ENCODE results near the gene REXO4. TPM values are rescaled to one million over a fixed set of nuclear protein-coding genes. Genes with fewer than 3 reads are reported as not detected.
"Not testable (repeated sequence)": the region's sequence is repeated elsewhere in the genome, so short reads cannot be mapped to it uniquely, and the experiment has no call there.

REXO4 gene
- total and polyA plus RNA-seq, 5 donors: 10.5 to 16.3 (median 14.6) TPM

DNA sequence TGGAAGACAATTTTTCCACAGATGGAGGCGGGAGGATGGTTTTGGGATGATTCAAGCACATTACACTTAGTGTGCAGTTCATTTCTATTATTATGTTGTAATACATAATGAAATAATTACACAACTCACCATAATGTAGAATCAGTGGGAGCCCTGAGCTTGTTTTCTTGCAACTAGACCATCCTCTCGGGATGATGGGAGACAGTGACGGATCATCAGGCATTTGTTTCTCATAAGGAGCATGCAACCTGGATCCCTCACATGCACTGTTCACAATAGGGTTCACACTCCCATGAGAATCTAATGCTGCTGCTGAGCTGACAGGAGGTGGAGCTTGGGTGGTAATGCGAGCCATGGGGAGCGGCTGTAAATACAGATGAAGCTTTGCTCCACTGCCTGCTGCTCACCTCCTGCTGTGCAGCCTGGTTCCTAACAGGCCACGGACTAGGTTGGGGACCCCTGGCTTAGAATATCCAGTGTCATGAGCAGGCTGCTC is 40.0 kb downstream of the REXO4 start:
- no peaks in the 10 kb centered on the region for H3K9me3 ChIP-seq (ENCODE audit: control insufficient read depth, low read length)
- intact Hi-C loops (cut with DNase I): no loop called here
- no peak for ATAC-seq
- H3K4me1 ChIP-seq (ENCODE audit: control insufficient read depth, insufficient read depth, low read length): peaks cover 4% of the 10 kb centered on the region
- H3K4me3 ChIP-seq (ENCODE audit: low read length): no peak overlapping the region
- H3K27ac ChIP-seq (ENCODE audit: low read length): no peak overlapping the region
- WGBS: 76% methylated on average over 6 of the region's 6 CpGs
- H3K27me3 ChIP-seq (ENCODE audit: control insufficient read depth, insufficient read depth): no peaks in the 10 kb centered on the region
- DNase-seq: no peak

DNA sequence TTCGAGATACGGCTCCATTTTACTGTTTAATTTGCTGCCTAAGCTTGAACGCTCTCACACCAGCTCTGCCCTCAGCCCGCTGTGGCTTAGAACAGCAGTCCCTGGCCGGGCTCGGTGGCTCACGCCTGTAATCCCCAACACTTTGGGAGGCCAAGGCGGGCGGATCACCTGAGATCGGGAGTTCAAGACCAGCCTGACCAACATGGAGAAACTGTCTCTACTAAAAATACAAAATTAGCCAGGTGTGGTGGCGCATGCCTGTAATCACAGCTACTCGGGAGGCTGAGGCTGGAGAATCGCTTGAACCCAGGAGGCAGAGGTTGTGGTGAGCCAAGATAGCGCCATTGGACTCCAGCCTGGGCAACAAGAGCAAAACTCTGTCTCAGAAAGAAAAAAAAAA is 40.5 kb downstream of the REXO4 start:
- ATAC-seq; H3K4me3 ChIP-seq (ENCODE audit: low read length); intact Hi-C loops (cut with DNase I); H3K27ac ChIP-seq (ENCODE audit: low read length); H3K9me3 ChIP-seq (ENCODE audit: control insufficient read depth, low read length); H3K4me1 ChIP-seq (ENCODE audit: control insufficient read depth, insufficient read depth, low read length); DNase-seq; H3K27me3 ChIP-seq (ENCODE audit: control insufficient read depth, insufficient read depth): not testable (repeated sequence)
- 93% methylated on average over 14 of the region's 14 CpGs for WGBS

- under 1% methylated on average over 120 of the region's 120 CpGs for WGBS
- H3K4me1 ChIP-seq (ENCODE audit: control insufficient read depth, insufficient read depth, low read length): peaks cover 15% of the 10 kb centered on the region
- DNase-seq (peak; percentile 96 to 99 (median 99)), ATAC-seq (peak; percentile 97 to 98)
- no peaks in the 10 kb centered on the region for H3K27me3 ChIP-seq (ENCODE audit: control insufficient read depth, insufficient read depth)
- intact Hi-C loops (cut with DNase I): no loop called here
- H3K4me3 ChIP-seq (ENCODE audit: low read length): peak within 1 kb of the TSS; percentile 97
- H3K9me3 ChIP-seq (ENCODE audit: control insufficient read depth, low read length): no peaks in the 10 kb centered on the region
- H3K27ac ChIP-seq (ENCODE audit: low read length): peak within 1 kb of the TSS; percentile 77
Observed at GRCh38 chr9:133375724-133376654, 41.8 kb downstream of the REXO4 start, which contains the start of the genes STKLD1 and SURF4. Gene STKLD1, plus strand, starts transcription at chr9:133376366. Its CDS starts 108 bp downstream, at chr9:133376474. Gene SURF4, minus strand, starts transcription at chr9:133376060. Its CDS starts 91 bp downstream, at chr9:133375969.

DNA sequence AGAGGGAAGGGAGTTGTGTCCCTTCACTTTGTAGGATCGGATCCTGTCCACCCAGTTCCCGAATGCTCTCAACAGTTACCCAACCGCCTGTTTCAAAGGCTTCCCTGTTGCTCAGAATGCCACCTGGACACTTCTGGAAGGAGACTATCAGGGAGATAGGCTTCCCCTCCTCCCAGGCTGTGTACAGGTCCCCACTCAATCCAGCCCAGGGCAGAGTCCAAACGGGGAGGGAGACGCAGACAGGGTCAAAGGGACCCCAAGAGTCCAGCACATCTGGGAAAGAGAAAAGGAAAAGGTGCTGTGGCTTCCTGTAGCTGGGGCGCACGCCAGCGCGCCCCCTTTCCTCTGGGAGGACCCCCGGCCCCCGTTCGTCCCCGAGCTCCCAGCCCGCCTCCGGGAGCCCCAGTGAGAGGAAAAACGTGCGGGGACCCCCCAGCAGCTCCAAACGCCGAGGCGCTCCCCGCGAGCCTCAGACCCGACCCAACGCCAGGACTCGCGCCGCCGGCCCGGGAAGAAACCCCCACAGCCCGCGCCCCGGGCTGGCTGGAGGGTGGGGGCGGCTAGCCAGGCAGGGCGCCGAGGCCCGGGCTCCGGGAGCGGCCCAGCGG is 42.6 kb downstream of the REXO4 start:
- peak in 1 of 2 donors; percentile 2 for ATAC-seq
- WGBS: under 1% methylated on average over 39 of the region's 39 CpGs
- Histone ChIP-seq H3K4me3 (ENCODE audit: low read length) (peak overlapping the region; percentile 97), H3K27ac (ENCODE audit: low read length) (peak overlapping the region; percentile 77), H3K9me3 (ENCODE audit: control insufficient read depth, low read length) (no peaks in the 10 kb centered on the region), H3K4me1 (ENCODE audit: control insufficient read depth, insufficient read depth, low read length) (peaks cover 19% of the 10 kb centered on the region), H3K27me3 (ENCODE audit: control insufficient read depth, insufficient read depth) (no peaks in the 10 kb centered on the region)
- DNase-seq: peak in 2 of 3 donors; percentile 45 to 66
- intact Hi-C loops (cut with DNase I): no loop called here

DNA sequence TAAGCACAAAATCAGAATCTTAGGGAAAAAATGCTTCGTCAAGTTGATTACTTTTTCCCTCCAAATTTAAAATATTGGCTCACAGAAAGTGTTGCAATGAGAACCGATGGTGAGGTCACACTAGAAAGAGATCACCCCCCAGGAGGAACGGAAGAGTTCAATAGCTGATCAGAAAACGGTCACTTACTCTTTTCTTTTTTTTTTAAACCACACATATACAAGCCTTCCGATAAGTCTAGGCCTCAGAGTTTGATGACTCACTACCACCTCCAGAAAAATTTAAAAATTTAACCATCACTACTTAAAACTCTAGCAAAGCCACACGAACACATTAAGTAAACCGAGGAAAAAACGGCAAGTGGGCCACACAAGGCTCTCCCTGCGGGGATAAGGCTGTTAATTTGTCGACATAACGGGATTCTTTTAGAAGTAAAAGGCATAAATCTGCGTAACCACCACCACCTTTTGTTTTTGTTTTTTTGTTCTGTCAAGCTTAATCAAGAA is 43.1 kb downstream of the REXO4 start:
- H3K27ac ChIP-seq (ENCODE audit: low read length): no peak overlapping the region
- intact Hi-C loops (cut with DNase I): no loop called here
- 14% methylated on average over 12 of the region's 12 CpGs for WGBS
- ATAC-seq (no peak), DNase-seq (no peak)
- H3K4me1 ChIP-seq (ENCODE audit: control insufficient read depth, insufficient read depth, low read length): peaks cover 19% of the 10 kb centered on the region
- no peaks in the 10 kb centered on the region for H3K27me3 ChIP-seq (ENCODE audit: control insufficient read depth, insufficient read depth)
- H3K4me3 ChIP-seq (ENCODE audit: low read length): peak overlapping the region; percentile 97
- H3K9me3 ChIP-seq (ENCODE audit: control insufficient read depth, low read length): no peaks in the 10 kb centered on the region

DNA sequence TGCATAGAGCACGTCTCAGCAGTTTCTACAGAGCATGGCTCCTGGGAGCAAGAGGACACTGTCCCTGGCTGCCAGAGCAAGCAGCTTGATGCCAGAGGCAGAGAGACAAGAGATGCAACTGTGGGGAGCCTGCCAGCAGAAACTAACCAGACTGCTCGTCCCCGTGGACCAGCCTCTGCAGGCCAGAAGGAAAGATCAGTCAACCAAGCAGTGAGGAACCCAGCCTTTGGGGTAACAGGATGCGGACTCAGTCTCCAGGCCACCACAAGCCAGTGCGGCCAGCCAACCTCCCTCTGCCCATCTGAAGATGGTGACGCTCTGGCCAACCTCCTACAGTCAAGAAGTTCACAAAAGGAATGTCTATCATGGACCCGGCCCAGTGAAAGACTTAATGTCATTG is 45.7 kb downstream of the REXO4 start:
- no peaks in the 10 kb centered on the region for H3K9me3 ChIP-seq (ENCODE audit: control insufficient read depth, low read length)
- intact Hi-C loops (cut with DNase I): no loop called here
- no peak overlapping the region for H3K27ac ChIP-seq (ENCODE audit: low read length)
- H3K4me3 ChIP-seq (ENCODE audit: low read length): no peak overlapping the region
- 59% methylated on average over 7 of the region's 7 CpGs for WGBS
- ATAC-seq (no peak), DNase-seq (peak in 2 of 3 donors; percentile 64 to 66)
- peaks cover 27% of the 10 kb centered on the region for H3K4me1 ChIP-seq (ENCODE audit: control insufficient read depth, insufficient read depth, low read length)
- H3K27me3 ChIP-seq (ENCODE audit: control insufficient read depth, insufficient read depth): no peaks in the 10 kb centered on the region

DNA sequence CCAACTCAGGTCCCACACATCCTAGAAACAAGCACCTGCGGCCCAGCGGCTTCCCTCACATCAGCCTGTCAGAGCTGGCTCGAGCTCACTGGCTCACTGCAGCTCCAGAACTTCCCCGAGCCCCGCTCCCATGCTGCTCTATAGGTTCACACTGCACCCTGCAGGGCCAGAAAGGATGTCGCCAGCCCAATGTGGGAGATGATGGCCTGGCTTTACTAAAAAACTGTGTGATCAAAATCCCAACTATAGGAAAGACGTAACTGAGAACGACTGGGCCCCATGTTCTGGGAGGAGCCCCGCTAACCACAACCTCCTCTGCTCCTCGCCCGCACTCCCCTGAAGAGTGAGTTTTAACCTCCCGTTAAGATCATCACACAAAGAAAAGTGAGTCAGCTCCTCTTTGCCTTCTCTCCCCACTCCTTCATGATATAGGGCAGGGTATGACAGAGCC is 46.5 kb downstream of the REXO4 start:
- no peak for ATAC-seq
- peak in 1 of 3 donors; percentile 42 for DNase-seq
- intact Hi-C loops (cut with DNase I): no loop called here
- WGBS: 61% methylated on average over 12 of the region's 12 CpGs
- Histone ChIP-seq H3K4me3 (ENCODE audit: low read length) (no peak overlapping the region), H3K27me3 (ENCODE audit: control insufficient read depth, insufficient read depth) (no peaks in the 10 kb centered on the region), H3K27ac (ENCODE audit: low read length) (peak overlapping the region; percentile 10), H3K4me1 (ENCODE audit: control insufficient read depth, insufficient read depth, low read length) (peaks cover 27% of the 10 kb centered on the region), H3K9me3 (ENCODE audit: control insufficient read depth, low read length) (no peaks in the 10 kb centered on the region)

DNA sequence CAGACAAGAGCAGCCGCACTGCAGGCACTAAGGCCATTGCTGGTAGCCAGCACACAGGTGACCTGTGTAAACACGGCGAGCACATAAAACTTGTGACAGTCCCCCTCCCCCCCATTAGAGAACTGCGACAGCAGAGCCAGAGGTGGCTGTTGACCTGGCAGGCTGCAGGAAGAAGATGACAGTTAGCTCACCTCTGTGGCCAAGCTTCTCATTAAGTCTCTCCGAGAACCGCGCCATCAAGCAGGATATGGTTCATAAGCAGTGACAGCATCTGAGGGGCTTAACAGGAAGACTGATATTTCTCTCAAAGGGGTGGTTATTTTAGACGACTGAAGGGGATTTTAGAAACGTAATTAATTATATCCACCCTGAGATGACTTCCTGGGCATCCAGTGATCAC is 47.1 kb downstream of the REXO4 start:
- Histone ChIP-seq H3K27ac (ENCODE audit: low read length) (no peak overlapping the region), H3K9me3 (ENCODE audit: control insufficient read depth, low read length) (no peaks in the 10 kb centered on the region), H3K4me1 (ENCODE audit: control insufficient read depth, insufficient read depth, low read length) (peaks cover 27% of the 10 kb centered on the region), H3K27me3 (ENCODE audit: control insufficient read depth, insufficient read depth) (no peaks in the 10 kb centered on the region), H3K4me3 (ENCODE audit: low read length) (no peak overlapping the region)
- ATAC-seq (no peak), DNase-seq (peak in 1 of 3 donors; percentile 25)
- intact Hi-C loops (cut with DNase I): no loop called here
- WGBS: 70% methylated on average over 9 of the region's 9 CpGs

- peak in 1 of 3 donors; percentile 25 for DNase-seq
- Histone ChIP-seq H3K27ac (ENCODE audit: low read length) (no peak overlapping the region), H3K9me3 (ENCODE audit: control insufficient read depth, low read length) (no peaks in the 10 kb centered on the region), H3K27me3 (ENCODE audit: control insufficient read depth, insufficient read depth) (no peaks in the 10 kb centered on the region), H3K4me1 (ENCODE audit: control insufficient read depth, insufficient read depth, low read length) (peaks cover 27% of the 10 kb centered on the region), H3K4me3 (ENCODE audit: low read length) (no peak overlapping the region)
- 86% methylated on average over 7 of the region's 7 CpGs for WGBS
- intact Hi-C loops (cut with DNase I): no loop called here
- ATAC-seq: no peak
Observed at GRCh38 chr9:133369933-133370332, 47.9 kb downstream of the REXO4 start.

DNA sequence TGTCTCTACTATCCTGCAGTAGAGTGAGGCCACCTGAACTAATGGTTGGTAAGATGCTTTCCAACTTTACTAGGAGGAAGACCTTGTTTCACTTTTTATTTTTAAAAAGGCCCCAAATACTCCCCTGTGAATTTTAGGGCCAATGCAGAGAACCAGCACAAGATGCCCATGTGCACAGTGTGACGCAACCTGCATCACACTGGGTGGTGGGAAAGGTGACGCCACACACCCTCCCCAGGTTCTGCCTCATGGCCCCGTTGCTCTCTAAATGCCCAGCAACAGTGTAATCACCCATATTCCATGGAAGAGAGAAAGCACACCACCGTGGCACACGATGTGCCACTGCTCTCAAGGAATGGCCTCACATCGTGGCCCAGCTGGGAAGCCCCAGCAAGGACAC is 48.4 kb downstream of the REXO4 start:
- intact Hi-C loops (cut with DNase I): no loop called here
- no peak overlapping the region for H3K4me3 ChIP-seq (ENCODE audit: low read length)
- DNase-seq (no peak), ATAC-seq (no peak)
- peaks cover 27% of the 10 kb centered on the region for H3K4me1 ChIP-seq (ENCODE audit: control insufficient read depth, insufficient read depth, low read length)
- no peaks in the 10 kb centered on the region for H3K9me3 ChIP-seq (ENCODE audit: control insufficient read depth, low read length)
- WGBS: 80% methylated on average over 6 of the region's 6 CpGs
- no peak overlapping the region for H3K27ac ChIP-seq (ENCODE audit: low read length)
- H3K27me3 ChIP-seq (ENCODE audit: control insufficient read depth, insufficient read depth): no peaks in the 10 kb centered on the region
